Fibroblast of the aortic adventitia (primary cell): Measurements from ENCODE around the gene LRBA. TPM values are rescaled to one million over a fixed set of nuclear protein-coding genes. Genes with fewer than 3 reads are reported as not detected.
A peak's percentile ranks its signal among the peaks of the same experiment; 100 is the strongest.

Source experiments
- DNase-seq: peaks from one replicate; pipeline ENCODE4 v3.0.0-alpha.2; 2010; ENCODE audit warnings: low read depth
- H3K4me3 ChIP-seq: 2 replicates; pipeline ENCODE4 v1.5.1; 2011; ENCODE audit warnings: low read depth, mild to moderate bottlenecking, control low read depth, low read length, moderate library complexity
- total RNA-seq: library from RNA; depleted of rRNA; stranded (reverse); fragments of >200 nt; gene quantifications from 2 replicates; pipeline ENCODE4 v1.2.3, GENCODE V29; 2012; ENCODE audit warnings: low replicate concordance
- TF ChIP-seq, protein P1 (sequence below): IDR thresholded peaks from 2 replicates; pipeline ENCODE4 v1.5.1; 2011; ENCODE audit warnings: mild to moderate bottlenecking, low read length, control low read depth, inconsistent platforms; ENCODE audit not compliant: insufficient read depth

The LRBA gene
- total RNA-seq, 1 donor, result 45.8 TPM

- TF ChIP-seq, protein P1, sequence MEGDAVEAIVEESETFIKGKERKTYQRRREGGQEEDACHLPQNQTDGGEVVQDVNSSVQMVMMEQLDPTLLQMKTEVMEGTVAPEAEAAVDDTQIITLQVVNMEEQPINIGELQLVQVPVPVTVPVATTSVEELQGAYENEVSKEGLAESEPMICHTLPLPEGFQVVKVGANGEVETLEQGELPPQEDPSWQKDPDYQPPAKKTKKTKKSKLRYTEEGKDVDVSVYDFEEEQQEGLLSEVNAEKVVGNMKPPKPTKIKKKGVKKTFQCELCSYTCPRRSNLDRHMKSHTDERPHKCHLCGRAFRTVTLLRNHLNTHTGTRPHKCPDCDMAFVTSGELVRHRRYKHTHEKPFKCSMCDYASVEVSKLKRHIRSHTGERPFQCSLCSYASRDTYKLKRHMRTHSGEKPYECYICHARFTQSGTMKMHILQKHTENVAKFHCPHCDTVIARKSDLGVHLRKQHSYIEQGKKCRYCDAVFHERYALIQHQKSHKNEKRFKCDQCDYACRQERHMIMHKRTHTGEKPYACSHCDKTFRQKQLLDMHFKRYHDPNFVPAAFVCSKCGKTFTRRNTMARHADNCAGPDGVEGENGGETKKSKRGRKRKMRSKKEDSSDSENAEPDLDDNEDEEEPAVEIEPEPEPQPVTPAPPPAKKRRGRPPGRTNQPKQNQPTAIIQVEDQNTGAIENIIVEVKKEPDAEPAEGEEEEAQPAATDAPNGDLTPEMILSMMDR, result no peak
Measured at GRCh38 chr4:150648123-150648522, 367.0 kb downstream of the LRBA start.

GRCh38 chr4:150647008-150647407 lies 368.1 kb downstream of the LRBA start:
- no peak overlapping the region for H3K4me3 ChIP-seq
- DNase-seq, result peak; percentile 16
- TF ChIP-seq, protein P1, result no peak

More at GRCh38 chr4:150648123-150648522, 367.0 kb downstream of the LRBA start:
- H3K4me3 ChIP-seq, result no peak overlapping the region
- DNase-seq, result no peak

DNA sequence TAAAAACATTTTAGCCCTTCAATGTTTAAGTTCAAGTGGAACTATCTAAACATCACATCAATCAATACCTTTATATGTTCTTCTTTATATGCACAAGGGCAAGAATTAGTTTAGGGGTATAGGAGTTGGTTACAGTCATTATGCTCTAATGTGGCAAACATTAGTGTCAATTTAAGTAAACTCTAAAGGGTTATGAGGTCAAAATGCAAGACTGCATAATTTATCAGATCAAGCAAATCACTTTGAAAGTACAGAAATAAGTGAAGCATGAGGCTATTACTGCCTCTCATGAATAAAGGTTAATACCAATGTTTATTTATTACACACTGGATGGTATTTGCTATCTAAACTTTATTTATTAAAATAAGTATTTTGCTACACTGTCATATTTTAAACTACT lies 373.5 kb downstream of the LRBA start:
- TF ChIP-seq, protein P1, result no peak
- no peak overlapping the region for H3K4me3 ChIP-seq
- DNase-seq, result no peak

DNA sequence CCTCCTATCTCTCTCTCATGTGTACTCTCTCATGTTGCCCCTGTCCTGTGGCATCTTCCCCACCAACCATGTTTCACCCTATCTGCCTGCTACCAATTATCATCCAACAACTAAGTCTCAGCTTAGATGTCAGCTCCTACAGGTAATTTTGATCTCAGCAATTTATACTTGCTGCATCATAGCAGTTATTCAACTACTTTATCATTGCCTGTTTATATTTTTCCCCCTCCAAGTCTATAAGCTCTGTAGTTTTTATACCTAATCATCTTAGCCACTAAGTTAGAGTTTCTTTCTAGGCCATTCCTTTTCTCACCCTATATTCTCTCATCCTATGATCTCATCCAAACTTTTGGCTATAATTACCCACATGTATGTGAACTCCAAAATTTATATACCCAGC lies 382.4 kb downstream of the LRBA start:
- no peak for DNase-seq
- TF ChIP-seq, protein P1, result no peak
- H3K4me3 ChIP-seq, result no peak overlapping the region

- TF ChIP-seq, protein P1, result no peak
- H3K4me3 ChIP-seq, result no peak overlapping the region
- no peak for DNase-seq
Measured at GRCh38 chr4:150628073-150628472, 387.0 kb downstream of the LRBA start.

DNA sequence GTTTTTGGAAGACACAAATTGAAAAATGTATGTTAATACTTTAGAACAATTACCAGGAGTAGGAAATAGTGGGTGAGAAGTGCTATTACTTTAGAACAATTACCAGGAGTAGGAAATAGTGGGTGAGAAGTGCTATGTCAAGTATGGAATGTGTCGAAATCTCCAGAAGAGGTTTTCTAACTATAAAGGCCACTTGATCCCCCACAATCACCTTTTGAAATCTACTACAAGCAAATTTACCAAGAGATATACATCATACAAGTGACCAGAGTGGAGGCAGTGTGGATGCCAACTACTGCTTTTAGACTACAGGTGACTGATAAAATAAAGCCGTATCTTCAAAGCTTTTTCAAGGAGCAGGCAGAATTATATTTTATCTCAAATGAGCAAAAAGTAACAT lies 390.1 kb downstream of the LRBA start:
- DNase-seq, result no peak
- TF ChIP-seq, protein P1, result no peak
- no peak overlapping the region for H3K4me3 ChIP-seq

DNA sequence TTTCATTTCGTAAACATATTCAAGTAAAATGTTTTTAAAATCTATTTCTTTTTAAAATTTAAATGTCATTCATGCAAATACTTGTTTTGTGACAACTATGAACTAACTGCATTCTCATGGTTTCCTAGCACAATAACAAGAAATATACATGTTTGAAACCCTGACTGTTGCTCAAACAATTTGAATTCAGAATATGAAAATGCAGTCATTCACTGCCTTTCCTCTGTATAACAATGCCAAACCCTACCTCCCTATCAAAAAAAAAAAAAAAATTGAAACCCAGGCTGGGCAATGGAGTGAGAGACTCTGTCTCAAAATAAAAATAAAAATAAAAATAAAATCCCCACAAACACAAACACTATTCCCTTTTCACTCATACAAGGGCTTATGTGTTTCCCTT lies 391.0 kb downstream of the LRBA start:
- TF ChIP-seq, protein P1, result no peak
- DNase-seq, result no peak
- H3K4me3 ChIP-seq, result no peak overlapping the region
